Measurements from ENCODE around the gene TMEM234.

The TMEM234 gene

DNA sequence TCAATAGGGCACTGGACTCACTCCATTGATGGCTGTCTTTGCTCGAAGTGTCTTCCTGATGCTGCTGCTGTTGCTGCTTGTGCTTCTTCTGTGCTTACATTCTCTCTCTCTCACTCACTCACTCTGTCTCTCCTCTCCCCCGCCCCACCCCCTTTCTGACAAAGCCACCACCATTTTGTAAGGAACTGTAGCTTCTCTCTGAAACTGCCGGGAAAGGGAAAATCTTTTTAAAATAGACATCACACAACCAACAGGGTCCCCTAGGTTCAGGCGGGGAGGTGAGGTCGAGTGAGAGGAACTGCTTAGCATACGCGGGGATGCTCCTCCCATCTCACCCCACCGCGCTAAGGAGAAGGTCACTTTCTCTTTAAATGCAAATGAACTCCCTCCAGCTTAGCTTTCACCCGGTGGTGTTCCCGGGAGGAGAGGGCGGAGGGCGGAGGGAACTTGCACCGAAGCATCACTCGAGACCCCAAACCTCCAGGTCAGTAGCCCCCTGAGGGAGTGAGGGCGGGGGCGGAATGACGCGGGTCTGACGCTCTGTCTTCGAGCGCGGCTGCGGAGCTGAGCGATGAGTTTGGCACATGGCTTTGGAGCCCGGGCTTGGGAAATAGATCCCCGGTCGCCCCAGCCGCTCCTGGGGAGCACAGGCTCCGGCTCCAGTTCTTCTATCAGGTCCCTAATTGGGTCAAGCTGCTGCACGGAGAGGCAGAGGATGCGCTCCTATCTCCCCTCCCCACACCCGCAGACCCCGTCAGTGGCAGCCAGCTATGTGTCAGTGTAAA is 21.7 kb downstream of the TMEM234 start, which contains the start of gene CCDC28B:
Gene CCDC28B, plus strand, starts transcription at position 370 of the 785 bp plus-strand sequence. CDS start 1,341 bp downstream, outside the sequence.
- peak in 1 of 2 donors; percentile 27 for DNase-seq (ENCODE audit: low read depth in 2 of 2)

DNA sequence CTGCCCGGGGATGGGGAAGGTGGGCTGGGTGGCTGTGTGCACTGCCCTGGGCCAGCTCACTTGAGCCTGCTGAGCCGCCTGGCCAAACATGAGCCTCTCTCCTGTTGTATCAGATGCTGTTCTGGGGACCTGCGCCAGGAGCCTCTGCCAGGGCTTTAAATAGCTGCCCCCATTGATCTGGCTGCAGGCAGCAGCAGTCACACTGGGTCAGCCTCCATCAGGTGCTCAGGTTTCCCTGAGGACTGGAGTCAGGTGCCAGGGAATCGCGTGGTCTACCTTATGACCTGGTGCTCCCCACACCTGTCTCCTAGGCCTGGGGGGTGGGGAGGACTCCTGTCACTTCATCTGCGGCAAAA is 22.5 kb downstream of the TMEM234 start:
- DNase-seq (ENCODE audit: low read depth in 2 of 2) = no peak

DNA sequence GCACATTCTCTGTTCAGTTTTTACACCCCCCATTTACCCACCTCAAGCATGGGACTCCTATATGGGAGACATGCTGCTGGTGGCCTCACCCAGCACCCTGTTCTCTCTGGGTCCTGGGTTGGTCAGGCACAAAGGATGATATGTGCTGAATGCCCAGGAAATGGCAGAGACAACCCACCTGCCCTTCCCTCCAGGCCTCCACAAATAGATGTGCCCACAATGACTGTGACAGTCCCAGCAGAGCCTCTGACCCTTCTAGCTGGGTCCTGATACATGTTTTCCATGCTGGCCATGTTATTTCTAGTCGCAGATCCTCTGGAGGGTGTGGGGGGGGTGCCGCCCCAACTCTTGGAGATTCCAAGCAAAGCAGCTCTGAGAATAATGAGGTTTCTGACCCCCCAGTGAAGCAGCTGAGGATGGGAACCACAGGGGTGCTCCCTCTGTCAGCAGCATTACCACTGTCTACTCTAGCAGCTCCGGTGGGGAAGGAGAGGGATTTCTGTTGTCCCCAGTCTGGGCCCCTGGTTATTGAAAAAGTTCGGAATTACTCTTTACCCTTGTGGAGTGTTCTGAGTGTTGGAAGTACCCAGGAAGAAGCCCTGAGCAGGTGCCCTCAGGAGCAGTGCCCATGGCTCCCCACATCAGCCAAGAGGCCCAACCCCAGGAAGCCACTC is 23.0 kb downstream of the TMEM234 start:
- DNase-seq (ENCODE audit: low read depth in 2 of 2) = no peak

DNA sequence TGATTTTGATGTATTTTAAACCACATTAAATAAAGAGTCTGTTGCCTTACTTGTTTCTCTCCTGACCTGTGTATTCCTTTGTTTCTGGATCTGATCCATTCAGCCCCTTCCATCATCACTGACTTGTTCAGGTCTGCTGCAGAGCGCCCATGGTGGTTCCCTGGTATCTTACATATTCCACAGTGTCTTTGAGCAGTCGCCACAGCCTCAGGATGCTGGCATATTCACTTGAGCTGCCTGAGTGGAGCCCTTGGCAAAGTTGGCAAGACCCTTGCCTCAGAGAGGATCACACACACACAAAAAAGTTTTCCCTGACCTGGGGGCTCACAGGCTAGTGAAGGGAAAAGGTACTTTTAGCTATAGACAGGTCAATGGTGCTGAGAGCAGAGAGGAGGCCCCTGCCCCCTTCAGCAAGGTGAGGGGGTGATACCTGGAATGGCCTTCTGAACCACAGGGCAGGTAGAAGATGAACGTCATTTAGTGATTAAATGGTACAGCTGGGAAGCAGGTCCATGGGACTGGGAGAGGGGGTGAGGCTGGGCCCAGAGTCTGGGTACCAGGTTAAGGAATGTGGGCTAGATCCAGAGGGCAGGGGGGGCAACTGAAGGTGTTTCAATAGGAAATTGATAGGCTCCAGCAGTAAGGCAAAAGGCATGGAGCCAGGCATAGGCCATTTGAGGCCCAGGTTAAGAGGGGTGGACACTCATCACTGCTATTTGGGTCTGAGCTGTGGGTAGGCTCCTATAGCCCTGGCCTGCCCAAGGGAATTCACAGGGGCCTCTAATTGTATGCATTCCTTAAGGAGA is 23.7 kb downstream of the TMEM234 start:
- no peak for DNase-seq (ENCODE audit: low read depth in 2 of 2)

DNA sequence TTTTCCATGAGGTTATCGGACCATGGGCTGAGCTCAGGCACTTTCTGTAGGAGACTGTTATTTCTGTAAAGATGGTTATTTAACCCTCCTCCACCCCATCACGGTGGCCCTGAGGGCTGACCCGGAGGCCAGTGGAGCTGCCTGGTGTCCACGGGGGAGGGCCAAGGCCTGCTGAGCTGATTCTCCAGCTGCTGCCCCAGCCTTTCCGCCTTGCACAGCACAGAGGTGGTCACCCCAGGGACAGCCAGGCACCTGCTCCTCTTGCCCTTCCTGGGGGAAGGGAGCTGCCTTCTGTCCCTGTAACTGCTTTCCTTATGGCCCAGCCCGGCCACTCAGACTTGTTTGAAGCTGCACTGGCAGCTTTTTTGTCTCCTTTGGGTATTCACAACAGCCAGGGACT is 24.3 kb downstream of the TMEM234 start:
- DNase-seq (ENCODE audit: low read depth in 2 of 2) = no peak

DNA sequence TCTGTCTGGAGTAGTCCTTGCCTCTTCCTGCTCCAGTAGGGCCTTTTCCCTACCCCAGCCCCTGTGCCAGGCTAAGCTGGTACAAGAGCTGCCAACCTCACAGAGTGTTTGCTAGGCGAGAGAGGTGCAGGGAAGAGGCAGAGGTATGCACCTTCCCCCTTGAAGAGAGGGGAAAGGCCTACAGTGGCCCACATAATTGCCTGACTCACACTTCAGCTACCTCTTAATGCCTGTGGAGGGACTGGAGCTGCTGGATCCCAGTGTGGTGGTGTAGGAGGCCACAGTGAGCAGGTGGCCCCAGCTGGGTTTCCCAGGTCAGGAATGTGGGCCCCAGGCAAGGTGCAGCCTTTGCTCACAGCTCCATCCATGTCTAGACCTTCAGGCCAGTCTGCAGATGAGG is 25.1 kb downstream of the TMEM234 start:
- no peak for DNase-seq (ENCODE audit: low read depth in 2 of 2)

DNA sequence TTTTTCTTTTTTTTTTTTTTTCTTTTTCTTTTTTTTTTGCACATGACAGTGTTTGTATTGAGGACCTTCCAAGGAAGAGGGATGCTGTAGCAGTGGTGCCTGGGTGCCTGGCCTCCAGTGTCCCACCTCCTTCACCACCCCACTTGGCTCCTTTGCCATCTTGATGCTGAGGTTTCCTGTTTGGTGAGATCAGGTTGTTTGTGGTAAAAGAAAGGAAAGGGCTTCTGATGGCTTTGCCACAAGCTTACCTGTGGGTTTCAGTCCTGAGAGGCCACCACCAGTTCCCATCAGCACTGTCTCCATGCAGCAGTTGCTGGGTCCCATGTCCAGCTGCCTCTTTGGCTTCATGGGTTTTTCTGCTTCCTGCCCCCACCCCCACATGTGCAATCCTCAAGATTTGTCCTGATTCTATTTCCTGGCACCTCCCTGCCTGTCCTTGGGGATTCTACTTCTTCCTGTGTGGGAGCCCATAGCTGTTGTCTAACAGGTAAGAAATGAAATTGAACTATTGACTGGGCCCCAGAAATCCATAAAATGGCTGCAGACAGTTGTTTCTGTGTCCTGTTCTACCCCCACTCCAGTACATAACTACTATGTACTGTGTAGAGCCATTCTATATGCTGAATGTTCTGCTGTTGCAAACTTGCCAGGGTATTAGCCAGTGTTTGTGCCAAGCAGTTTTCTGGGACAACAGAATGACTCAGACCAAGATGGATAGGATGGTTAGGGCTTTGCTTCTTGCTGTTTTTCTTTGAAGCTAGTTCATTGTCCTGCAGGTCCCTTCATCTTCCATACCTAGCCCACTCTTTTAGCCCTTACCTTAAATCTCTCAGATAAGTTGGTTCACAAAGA is 26.0 kb downstream of the TMEM234 start:
- no peak for DNase-seq (ENCODE audit: low read depth in 2 of 2)

DNA sequence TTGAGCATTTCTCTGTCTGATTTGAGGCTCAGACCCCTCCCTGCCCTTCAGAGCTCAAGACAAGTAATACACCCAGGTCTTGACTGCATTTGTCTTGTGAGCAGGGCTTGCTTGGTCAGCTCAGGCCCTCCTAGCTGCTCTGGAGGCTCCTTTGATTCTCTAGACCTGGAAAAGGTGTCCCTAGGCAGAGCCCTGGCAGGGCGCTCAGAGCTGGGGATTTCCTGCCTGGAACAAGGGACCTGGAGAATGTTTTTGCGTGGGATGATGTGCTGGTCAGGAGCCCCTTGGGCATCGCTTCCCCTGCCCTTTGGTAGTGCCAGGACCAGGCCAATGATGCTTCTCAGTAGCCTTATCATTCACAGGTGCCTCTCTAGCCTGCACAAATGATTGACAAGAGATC is 26.6 kb downstream of the TMEM234 start:
- no peak for DNase-seq (ENCODE audit: low read depth in 2 of 2)

DNA sequence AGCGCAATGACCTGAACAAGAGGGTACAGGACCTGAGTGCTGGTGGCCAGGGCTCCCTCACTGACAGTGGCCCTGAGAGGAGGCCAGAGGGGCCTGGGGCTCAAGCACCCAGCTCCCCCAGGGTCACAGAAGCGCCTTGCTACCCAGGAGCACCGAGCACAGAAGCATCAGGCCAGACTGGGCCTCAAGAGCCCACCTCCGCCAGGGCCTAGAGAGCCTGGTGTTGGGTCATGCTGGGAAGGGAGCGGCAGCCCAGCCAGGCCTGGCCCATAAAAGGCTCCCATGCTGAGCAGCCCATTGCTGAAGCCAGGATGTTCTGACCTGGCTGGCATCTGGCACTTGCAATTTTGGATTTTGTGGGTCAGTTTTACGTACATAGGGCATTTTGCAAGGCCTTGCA is 27.2 kb downstream of the TMEM234 start:
- DNase-seq (ENCODE audit: low read depth in 2 of 2) = no peak

DNA sequence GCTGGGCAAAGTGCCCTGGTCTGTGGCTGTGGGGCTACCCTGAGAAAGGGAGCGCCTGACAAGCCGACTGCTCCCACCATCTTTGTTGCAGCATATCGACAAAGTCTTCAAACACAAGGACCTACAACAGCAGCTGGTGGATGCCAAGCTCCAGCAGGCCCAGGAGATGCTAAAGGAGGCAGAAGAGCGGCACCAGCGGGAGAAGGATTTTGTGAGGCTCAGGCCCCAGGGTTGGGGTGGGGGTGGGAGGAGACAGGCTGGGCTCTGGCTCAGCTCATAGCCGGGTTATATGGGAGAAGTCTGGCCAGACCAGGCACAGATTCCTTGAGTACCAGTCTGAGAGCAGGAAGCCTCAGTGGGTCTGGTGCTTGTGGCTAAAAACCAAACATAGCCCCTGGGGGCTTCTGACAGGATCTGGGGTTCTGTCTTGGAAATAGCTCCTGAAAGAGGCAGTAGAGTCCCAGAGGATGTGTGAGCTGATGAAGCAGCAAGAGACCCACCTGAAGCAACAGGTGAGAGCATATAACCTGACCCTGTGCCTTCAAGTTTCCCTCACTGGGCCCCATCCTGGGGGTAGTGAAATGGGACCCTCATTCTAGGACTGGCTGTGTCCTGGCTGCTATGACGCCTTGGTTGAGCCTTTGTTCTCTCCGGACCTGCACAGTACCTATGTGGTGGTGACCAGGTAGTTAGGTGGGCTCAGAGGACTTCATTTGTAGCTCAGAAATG is 29.8 kb downstream of the TMEM234 start:
- DNase-seq (ENCODE audit: low read depth in 2 of 2) = no peak

DNA sequence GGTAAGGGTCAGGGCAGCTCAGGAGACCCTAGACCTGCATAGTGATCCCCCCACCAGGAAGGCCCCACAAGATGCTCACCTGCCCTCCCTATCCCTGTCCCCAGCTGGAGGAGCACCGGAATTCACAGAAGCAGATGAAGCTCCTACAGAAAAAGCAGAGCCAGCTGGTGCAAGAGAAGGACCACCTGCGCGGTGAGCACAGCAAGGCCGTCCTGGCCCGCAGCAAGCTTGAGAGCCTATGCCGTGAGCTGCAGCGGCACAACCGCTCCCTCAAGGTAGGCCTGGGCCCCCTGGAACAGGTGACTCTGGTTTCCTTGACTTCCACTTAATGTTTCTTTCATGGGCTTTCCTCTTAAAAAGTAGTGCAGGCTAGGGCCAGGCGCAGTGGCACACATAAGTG is 34.3 kb downstream of the TMEM234 start:
- no peak for DNase-seq (ENCODE audit: low read depth in 2 of 2)

DNA sequence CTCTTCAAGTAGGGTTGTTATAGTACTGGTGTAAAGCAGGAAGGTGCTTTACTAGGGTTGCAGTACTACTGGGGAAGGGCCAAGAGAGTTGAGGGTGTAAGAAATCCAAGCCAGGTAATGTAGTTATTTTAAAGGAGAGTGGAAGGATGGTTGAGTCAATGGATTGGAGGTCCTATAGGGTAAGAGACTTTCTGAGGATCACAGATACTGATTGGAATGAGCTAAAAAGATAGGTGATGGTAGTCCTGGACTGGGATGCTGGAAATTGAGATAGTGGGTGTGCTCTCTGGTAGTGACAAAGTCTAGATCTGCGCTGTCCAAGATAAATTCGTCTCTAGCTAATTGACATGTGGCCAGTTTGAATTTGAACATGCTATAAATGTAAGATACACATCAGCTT is 35.7 kb downstream of the TMEM234 start:
- DNase-seq (ENCODE audit: low read depth in 2 of 2) = no peak

DNA sequence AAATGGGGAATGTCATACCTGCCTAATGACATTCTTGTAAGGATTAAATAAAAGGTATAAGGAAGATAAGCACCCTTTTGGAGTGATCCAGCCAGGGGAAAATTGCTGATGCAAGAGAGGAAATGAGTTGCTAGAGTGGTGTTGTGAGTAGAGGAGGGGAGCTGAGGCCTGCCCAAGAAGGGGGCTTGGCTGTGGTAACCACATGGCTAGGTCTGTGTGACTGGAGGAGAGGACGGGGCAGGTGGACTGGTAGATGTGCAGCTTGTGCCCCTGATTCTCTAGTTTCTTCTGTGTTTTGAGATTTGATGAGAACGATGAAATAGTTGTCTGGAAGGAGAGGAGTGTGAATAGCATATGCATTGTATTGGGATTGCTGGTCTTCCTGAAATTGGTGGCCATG is 36.1 kb downstream of the TMEM234 start:
- DNase-seq (ENCODE audit: low read depth in 2 of 2) = no peak

DNA sequence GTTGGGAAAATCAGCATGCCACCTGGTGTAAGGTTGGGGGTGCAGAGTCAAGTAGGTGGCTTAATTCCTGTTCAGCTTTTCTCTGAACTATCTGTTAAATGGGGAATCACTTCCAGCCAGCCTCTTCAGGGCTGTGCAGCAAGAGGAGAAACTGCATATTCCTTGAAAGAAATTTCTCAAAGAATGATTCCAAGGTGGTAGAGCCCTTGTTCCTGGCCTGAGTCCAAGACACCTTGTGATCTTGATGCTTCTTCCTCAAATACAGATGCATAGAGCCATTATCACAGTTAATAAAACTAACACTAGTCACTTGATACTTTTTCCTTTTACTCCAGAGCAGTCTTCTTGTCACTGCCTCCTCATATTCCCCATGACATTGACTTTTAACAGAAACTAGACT is 37.5 kb downstream of the TMEM234 start:
- no peak for DNase-seq (ENCODE audit: low read depth in 2 of 2)

DNA sequence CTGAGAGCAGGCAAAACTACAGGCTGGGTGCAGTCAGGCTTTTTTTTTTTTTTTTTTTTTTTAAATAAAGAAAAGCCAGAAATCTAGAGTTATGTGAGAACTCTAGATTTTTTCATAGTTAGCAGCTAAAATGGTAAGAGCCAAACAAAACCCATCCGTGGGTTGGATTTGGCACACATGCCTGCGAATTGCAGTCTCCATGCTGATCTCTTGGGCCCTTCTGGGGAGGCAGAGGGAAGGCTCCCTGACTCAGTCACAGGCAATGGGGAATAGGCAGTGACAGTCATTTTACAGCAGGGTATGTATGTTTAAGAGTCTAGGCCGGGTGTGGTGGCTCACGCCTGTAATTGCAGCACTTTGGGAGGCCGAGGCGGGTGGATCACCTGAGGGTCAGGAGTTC is 40.1 kb downstream of the TMEM234 start:
- no peak for DNase-seq (ENCODE audit: low read depth in 2 of 2)

DNA sequence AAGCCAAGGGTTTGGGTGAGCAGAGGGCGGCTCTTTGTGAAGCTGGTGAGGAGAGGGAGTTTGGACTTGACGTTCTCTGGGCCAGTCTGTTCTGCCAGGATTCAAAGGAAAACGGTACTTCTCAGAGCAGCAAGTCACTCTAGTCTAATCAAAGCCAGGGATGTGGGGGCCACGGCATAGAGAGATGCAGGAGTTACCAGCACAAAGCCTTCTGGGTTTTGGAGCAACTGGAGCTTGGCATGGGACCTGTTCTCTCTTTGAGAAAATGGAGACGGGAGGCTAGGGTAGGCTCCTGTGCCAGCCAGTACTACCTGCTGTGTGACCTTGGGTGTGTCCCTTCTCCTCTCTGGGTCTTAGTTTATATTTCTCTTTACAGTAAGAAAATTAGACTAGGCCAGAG is 40.6 kb downstream of the TMEM234 start:
- no peak for DNase-seq (ENCODE audit: low read depth in 2 of 2)

DNA sequence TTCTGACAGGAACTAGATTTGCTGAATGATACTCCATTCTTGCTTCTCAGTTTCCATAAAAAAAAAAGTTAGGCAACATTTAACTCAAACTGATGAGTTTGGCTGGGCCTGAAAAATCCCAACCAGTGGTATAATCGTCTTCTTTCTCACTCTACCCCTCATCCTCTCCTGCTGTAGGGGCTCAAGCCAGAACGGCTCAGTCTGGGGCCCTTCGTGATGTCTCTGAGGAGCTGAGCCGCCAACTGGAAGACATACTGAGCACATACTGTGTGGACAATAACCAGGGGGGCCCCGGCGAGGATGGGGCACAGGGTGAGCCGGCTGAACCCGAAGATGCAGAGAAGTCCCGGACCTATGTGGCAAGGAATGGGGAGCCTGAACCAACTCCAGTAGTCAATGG is 41.1 kb downstream of the TMEM234 start:
- DNase-seq (ENCODE audit: low read depth in 2 of 2) = no peak

DNA sequence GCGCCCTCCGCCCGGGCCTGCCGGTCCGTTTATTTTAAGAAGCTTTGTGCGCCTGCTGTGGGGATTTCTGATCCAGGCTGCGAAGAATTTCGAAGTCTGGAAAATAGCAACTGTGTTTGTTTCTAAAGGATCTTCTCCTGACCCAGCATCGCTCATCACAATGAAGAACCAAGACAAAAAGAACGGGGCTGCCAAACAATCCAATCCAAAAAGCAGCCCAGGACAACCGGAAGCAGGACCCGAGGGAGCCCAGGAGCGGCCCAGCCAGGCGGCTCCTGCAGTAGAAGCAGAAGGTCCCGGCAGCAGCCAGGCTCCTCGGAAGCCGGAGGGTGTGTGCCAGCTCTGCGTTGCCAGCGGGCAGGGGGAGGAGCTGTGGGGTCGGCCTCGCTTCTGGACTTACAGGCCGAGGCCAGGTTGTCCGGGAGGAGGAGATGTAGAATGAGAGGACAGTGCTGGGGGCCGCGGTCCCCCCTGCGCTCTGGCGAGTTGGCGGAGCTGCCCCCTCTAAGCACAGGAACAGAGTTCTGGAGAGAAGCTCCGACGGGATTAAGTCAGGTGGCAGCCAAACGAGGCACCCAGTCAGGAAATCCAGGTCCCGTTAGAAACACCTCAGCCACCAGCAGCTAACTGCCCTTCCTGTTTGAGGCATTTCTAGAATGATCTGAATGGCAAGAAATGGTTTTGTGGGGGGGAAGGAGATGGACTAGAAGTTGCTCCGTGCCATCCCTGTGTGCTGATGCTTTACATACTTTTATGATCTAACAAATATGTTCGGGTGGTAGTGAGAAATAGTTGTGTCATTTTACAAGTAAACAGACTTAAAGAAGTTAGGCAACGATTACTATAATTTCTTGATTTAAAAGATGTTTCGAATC is 41.7 kb downstream of the TMEM234 start:
- peak; percentile 10 to 21 for DNase-seq (ENCODE audit: low read depth in 2 of 2)

DNA sequence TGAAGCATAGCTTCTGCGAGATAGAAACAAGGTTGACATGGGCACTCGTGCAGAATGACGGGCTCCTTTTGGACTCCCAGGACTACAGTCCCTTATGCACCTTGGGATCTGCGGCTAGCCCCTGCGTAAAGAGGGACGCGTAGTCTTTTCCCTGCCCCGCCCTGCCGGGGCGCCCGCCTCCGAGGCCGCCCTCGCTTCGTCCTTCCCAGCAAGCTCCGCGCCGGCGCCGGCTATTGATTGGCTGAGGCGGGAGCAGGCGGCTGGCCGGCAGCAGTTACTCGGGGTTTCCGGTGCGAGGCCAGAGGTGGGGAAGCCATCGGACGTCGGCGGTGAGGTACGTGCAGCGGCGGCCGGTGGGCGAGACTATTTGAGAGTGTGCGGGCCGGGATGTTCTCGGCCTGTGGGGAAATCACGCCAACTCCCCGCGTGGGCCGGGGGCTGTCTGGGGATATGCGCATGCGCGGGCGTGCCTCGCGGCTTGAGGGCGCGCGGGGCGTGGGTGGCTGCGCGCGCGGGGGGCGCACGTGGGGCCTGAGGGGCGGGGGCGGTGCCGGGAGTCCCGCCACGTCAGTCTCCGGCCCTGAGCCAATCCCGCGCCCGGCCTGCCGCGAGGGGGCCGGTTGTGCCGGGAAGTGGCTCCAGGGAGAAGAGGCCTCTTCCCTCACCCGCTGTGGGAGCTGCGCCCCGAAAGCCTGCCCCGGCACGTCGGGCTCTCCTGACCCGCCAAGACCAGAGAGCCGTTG is 42.5 kb downstream of the TMEM234 start, which contains the start of gene TXLNA:
Gene TXLNA, plus strand, starts transcription at position 233 of the 743 bp plus-strand sequence. CDS start 671 bp downstream, outside the sequence.
- peak; percentile 86 to 90 for DNase-seq (ENCODE audit: low read depth in 2 of 2)

Data from stimulated activated CD4-positive, alpha-beta T cell treated with anti-CD3 and anti-CD28 coated beads, Interleukin-15, amount 100 ng/mL, for 48 hours (primary cell).